GM12864 (cell line): Measurements from ENCODE around the gene ADAMTS8.

Experiments
- DNase-seq: peaks from one replicate; pipeline ENCODE4 v3.0.0-alpha.2; 2011; ENCODE audit warnings: low read depth
- H3K4me3 ChIP-seq: 2 replicates; pipeline ENCODE4 v1.5.1; 2011; ENCODE audit warnings: mild to moderate bottlenecking, low read depth, low read length, control low read depth
- CTCF ChIP-seq: IDR thresholded peaks from 2 replicates; pipeline ENCODE4 v1.5.1; 2011; ENCODE audit warnings: low read depth, mild to moderate bottlenecking, moderate library complexity, low read length, control low read depth, inconsistent platforms; ENCODE audit errors: missing control alignments

Gene ADAMTS8

GRCh38 chr11:130409594-130410388 lies 18.6 kb downstream of the ADAMTS8 start:
- no peak for TF ChIP-seq CTCF
- no peak for DNase-seq
- no peak overlapping the region for H3K4me3 ChIP-seq

GRCh38 chr11:130408901-130409300 lies 19.5 kb downstream of the ADAMTS8 start:
- no peak for DNase-seq
- no peak overlapping the region for H3K4me3 ChIP-seq
- no peak for TF ChIP-seq CTCF

- DNase-seq, result no peak
- no peak overlapping the region for H3K4me3 ChIP-seq
- TF ChIP-seq CTCF, result no peak
These were observed 20.0 kb downstream of the ADAMTS8 start for GRCh38 chr11:130408401-130408890.

GRCh38 chr11:130407978-130408377 lies 20.4 kb downstream of the ADAMTS8 start:
- TF ChIP-seq CTCF, result no peak
- DNase-seq, result no peak
- H3K4me3 ChIP-seq, result no peak overlapping the region

DNA sequence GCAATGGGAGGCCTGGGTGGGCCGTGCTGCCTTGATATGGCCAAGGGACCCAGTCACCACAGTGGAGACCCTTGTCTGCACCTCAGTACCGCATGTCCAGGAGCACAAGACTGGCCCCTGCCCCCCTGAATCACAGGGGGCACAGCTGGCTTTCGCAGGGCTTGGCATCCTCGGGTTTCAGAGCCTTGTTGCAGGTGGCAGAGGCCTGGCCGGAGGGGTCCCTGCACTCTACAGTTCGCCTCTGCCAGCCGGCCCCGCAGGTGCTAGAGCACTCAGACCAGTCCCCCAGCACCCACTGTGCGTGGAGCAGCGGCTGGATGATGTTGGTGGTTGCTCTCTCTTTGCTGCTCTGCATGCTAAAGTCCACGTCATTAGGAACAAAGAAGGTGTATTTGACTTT lies 23.0 kb downstream of the ADAMTS8 start:
- H3K4me3 ChIP-seq, result no peak overlapping the region
- no peak for TF ChIP-seq CTCF
- DNase-seq, result no peak

DNA sequence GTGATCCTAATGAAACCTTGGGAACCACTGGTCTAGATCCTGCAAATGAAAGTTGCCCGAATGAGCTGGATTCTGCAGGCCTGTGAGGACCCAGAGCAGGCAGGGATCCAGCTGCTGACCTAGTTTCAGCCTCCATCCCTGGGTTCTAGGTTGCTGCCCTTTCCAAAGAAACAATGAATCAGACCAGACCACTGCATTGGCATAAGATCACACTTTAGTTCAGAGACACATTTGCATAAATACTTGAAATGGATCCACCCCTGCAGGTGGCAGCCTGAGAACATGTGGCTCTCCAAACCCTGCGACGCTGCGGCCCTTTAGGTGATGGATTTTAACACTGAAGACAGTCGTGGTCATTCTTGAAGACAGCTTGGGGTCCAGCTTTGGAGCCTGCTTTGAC lies 23.7 kb downstream of the ADAMTS8 start:
- TF ChIP-seq CTCF, result no peak
- no peak for DNase-seq
- H3K4me3 ChIP-seq, result no peak overlapping the region

- no peak overlapping the region for H3K4me3 ChIP-seq
- no peak for TF ChIP-seq CTCF
- no peak for DNase-seq
These were observed 24.4 kb downstream of the ADAMTS8 start for GRCh38 chr11:130403967-130404366.
